ENCODE measurements around the gene CDH16. TPM values are rescaled to one million over a fixed set of nuclear protein-coding genes. Genes with fewer than 3 reads are reported as not detected.

The CDH16 gene
- total RNA-seq, 1 donor from 2014 or later: 0.25 TPM

- H3K27ac ChIP-seq: no peak overlapping the region
- no peaks in the 10 kb centered on the region for H3K27me3 ChIP-seq
- TF ChIP-seq CTCF (IDR thresholded peaks at IDR 0.05) (no peak), POLR2A (IDR thresholded peaks at IDR 0.05) (no peak), POLR2AphosphoS5 (IDR thresholded peaks at IDR 0.05; ENCODE audit: insufficient read depth in 1 of 2, low read depth in 1 of 2) (no peak)
- H3K36me3 ChIP-seq: no peaks in the 10 kb centered on the region
- H3K4me3 ChIP-seq: no peak overlapping the region
- DNase-seq (ENCODE audit: extremely low spot score in 2 of 2): no peak
- H3K4me1 ChIP-seq: no peaks in the 10 kb centered on the region
- intact Hi-C loops (cut with DNase I): no loop called here
- no peaks in the 10 kb centered on the region for H3K9me3 ChIP-seq
These were observed 5.0 kb downstream of the CDH16 start for GRCh38 chr16:66913711-66914110.

GRCh38 chr16:66913081-66913480 lies 5.6 kb downstream of the CDH16 start:
- Histone ChIP-seq H3K4me3 (no peak overlapping the region), H3K27ac (no peak overlapping the region), H3K36me3 (no peaks in the 10 kb centered on the region), H3K27me3 (no peaks in the 10 kb centered on the region), H3K4me1 (no peaks in the 10 kb centered on the region), H3K9me3 (no peaks in the 10 kb centered on the region)
- TF ChIP-seq CTCF (IDR thresholded peaks at IDR 0.05) (no peak), POLR2AphosphoS5 (IDR thresholded peaks at IDR 0.05; ENCODE audit: insufficient read depth in 1 of 2, low read depth in 1 of 2) (no peak), POLR2A (IDR thresholded peaks at IDR 0.05) (no peak)
- DNase-seq (ENCODE audit: extremely low spot score in 2 of 2): no peak
- intact Hi-C loops (cut with DNase I): no loop called here

DNA sequence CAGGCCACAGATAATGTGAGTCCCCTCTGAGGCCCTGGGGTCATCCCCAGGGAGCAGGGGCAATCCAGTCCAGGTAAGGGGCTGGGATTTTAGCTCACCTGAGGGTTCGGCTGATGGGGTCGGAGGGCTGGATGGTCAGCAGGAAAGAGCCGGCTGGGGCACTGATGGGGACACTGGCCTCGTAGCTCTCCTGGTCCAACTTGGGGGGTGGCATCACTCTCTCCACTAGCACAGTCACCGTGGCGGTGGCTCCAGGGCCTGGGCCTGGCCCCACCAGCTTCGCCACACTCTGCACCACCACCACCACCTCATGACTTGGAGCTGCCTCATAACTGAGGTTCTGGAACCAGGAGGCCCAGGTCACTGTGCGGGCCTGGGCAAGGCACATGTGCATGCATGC lies 6.9 kb downstream of the CDH16 start:
- Histone ChIP-seq H3K27me3 (no peaks in the 10 kb centered on the region), H3K27ac (no peak overlapping the region), H3K36me3 (no peaks in the 10 kb centered on the region), H3K9me3 (no peaks in the 10 kb centered on the region), H3K4me3 (no peak overlapping the region), H3K4me1 (no peaks in the 10 kb centered on the region)
- TF ChIP-seq POLR2A (IDR thresholded peaks at IDR 0.05): no peak
- no peak for TF ChIP-seq CTCF (IDR thresholded peaks at IDR 0.05)
- no peak for TF ChIP-seq POLR2AphosphoS5 (IDR thresholded peaks at IDR 0.05; ENCODE audit: insufficient read depth in 1 of 2, low read depth in 1 of 2)
- no peak for DNase-seq (ENCODE audit: extremely low spot score in 2 of 2)
- intact Hi-C loops (cut with DNase I): no loop called here

- Histone ChIP-seq H3K27me3 (no peaks in the 10 kb centered on the region), H3K4me3 (no peak overlapping the region), H3K27ac (no peak overlapping the region), H3K4me1 (peaks cover under 1% of the 10 kb centered on the region), H3K36me3 (no peaks in the 10 kb centered on the region), H3K9me3 (no peaks in the 10 kb centered on the region)
- DNase-seq (ENCODE audit: extremely low spot score in 2 of 2): no peak
- TF ChIP-seq POLR2AphosphoS5 (IDR thresholded peaks at IDR 0.05; ENCODE audit: insufficient read depth in 1 of 2, low read depth in 1 of 2) (no peak), POLR2A (IDR thresholded peaks at IDR 0.05) (no peak), CTCF (IDR thresholded peaks at IDR 0.05) (no peak)
- intact Hi-C loops (cut with DNase I): no loop called here
These were observed 7.6 kb downstream of the CDH16 start for GRCh38 chr16:66911112-66911511.

- H3K27ac ChIP-seq: no peak overlapping the region
- no peaks in the 10 kb centered on the region for H3K36me3 ChIP-seq
- no peaks in the 10 kb centered on the region for H3K9me3 ChIP-seq
- H3K4me1 ChIP-seq: peaks cover 8% of the 10 kb centered on the region
- no peak overlapping the region for H3K4me3 ChIP-seq
- no peaks in the 10 kb centered on the region for H3K27me3 ChIP-seq
- no peak for DNase-seq (ENCODE audit: extremely low spot score in 2 of 2)
- no peak for TF ChIP-seq POLR2AphosphoS5 (IDR thresholded peaks at IDR 0.05; ENCODE audit: insufficient read depth in 1 of 2, low read depth in 1 of 2)
- TF ChIP-seq CTCF (IDR thresholded peaks at IDR 0.05): no peak
- intact Hi-C loops (cut with DNase I): no loop called here
These were observed 8.3 kb downstream of the CDH16 start for GRCh38 chr16:66910175-66910940.

Data from vagina (tissue), 2 donors.